CD4-positive, alpha-beta T cell (primary cell): ENCODE results near the gene TEX14. TPM values are rescaled to one million over a fixed set of nuclear protein-coding genes. Genes with fewer than 3 reads are reported as not detected.

Source experiments
- ATAC-seq: fragments of 200-7000 bp; cut with Tn5 transposase; one replicate; pipeline ENCODE4 v1.10.0; 2022; ENCODE audit warnings: mild to moderate bottlenecking; ENCODE audit not compliant: poor library complexity
- CTCF ChIA-PET: fragments of 350-600 bp; sonication (Branson Sonifier 250); formaldehyde crosslinking; loops from one replicate; lab custom pipeline; 2021; ENCODE audit warnings: antibody characterized with exemption, inconsistent platforms; lab: Charles Lee
- POLR2A ChIA-PET: fragments of 350-600 bp; sonication (Branson Sonifier 250); formaldehyde crosslinking; loops from one replicate; lab custom pipeline; 2021; ENCODE audit warnings: antibody characterized with exemption, inconsistent platforms; lab: Charles Lee
- DNase-seq, 14 experiments: peaks; one replicate each; pipeline ENCODE4 v3.0.0-alpha.2; 2013 to 2020; ENCODE audit warnings: mixed read lengths in 2 of 14
- H3K27ac ChIP-seq, 2 donors: one replicate each; pipeline versions ENCODE4 v1.5.1 to v1.7.0; 2013; ENCODE audit warnings: low read length in 2 of 2, low read depth in 1 of 2, mild to moderate bottlenecking in 1 of 2
- H3K27me3 ChIP-seq, 2 experiments: 1 replicate in 1 of 2; 2 replicates in 1 of 2; pipeline versions ENCODE4 v1.6.1 to v1.7.0; 2013; ENCODE audit warnings: low read length in 2 of 2, control low read depth in 1 of 2, mild to moderate bottlenecking in 1 of 2, moderate library complexity in 1 of 2; ENCODE audit not compliant: insufficient read depth in 2 of 2, control insufficient read depth in 1 of 2
- H3K36me3 ChIP-seq: one replicate; pipeline ENCODE4 v1.6.1; 2013; ENCODE audit warnings: low read length, control low read depth; ENCODE audit not compliant: insufficient read depth
- H3K4me1 ChIP-seq: one replicate; pipeline ENCODE4 v1.6.1; 2013; ENCODE audit warnings: low read length, control low read depth; ENCODE audit not compliant: insufficient read depth
- H3K4me3 ChIP-seq: one replicate; pipeline ENCODE4 v1.5.1; 2013; ENCODE audit warnings: mild to moderate bottlenecking, low read length, moderate library complexity
- H3K9me3 ChIP-seq, 2 experiments: 1 replicate in 1 of 2; 2 replicates in 1 of 2; pipeline versions ENCODE4 v1.6.1 to v1.7.0; 2013; ENCODE audit warnings: low read length in 2 of 2, mild to moderate bottlenecking in 2 of 2, control low read depth in 1 of 2, moderate library complexity in 1 of 2; ENCODE audit not compliant: control insufficient read depth in 1 of 2, insufficient read depth in 1 of 2
- H3K27ac Mint-ChIP-seq: one replicate; pipeline ENCODE4 v1.8.0; 2020; ENCODE audit warnings: mixed read lengths
- H3K27me3 Mint-ChIP-seq: one replicate; pipeline ENCODE4 v1.8.0; 2021; ENCODE audit warnings: mixed read lengths
- H3K36me3 Mint-ChIP-seq: one replicate; pipeline ENCODE4 v1.8.0; 2021; ENCODE audit warnings: low read depth, mixed read lengths
- H3K4me1 Mint-ChIP-seq: one replicate; pipeline ENCODE4 v1.8.0; 2021; ENCODE audit warnings: low read depth, mixed read lengths
- H3K4me3 Mint-ChIP-seq: one replicate; pipeline ENCODE4 v1.8.0; 2020; ENCODE audit warnings: mild to moderate bottlenecking, mixed read lengths
- H3K9me3 Mint-ChIP-seq: one replicate; pipeline ENCODE4 v1.8.0; 2020; ENCODE audit warnings: mixed read lengths
- CTCF ChIP-seq: fragments of 200-600 bp; IDR thresholded peaks from one replicate; pipeline ENCODE4 v1.8.0; 2022; ENCODE audit warnings: antibody characterized with exemption, mild to moderate bottlenecking
- intact Hi-C, 2 experiments: fragments of 100-400 bp; cut with DNase I in 1 of 2; cut with micrococcal nuclease in 1 of 2; formaldehyde crosslinking; loops; one replicate each; pipeline versions ENCODE4 v1.15.1 to v1.9.0; 2023 to 2025; cut with DNase I, micrococcal nuclease
- total RNA-seq, 174 experiments: library from RNA in 2 of 174; stranded (reverse) in 2 of 174; gene quantifications; one replicate each; pipeline ENCODE4 v1.2.3 and lab custom pipeline; 2021 to 2026

The TEX14 gene
- total RNA-seq, 2 experiments from 2014 or later: 0.47 to 0.66 TPM

DNA sequence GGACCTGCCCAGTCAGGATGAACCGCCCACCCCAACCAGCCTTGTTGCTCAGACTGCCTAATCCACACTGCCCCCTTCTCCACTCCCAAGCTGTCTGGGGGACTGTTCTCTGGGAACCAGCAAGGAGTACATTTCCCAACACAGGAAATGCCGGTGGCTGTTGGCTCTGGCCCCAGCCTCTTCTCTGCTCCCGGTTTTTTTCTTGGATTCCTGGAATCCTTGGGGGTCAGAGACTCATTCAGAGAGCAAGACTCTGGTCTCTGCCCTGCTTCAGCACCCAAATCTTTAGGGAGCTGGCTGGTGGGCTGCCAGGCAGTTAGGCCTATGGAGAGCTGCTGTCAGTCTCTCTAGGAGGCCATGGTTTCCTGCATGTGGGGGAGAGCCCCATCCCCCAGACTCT lies 166.6 kb downstream of the TEX14 start:
- H3K9me3 Mint-ChIP-seq: no peaks in the 10 kb centered on the region
- H3K27ac Mint-ChIP-seq: no peak overlapping the region
- intact Hi-C loops: no loop called here
- POLR2A ChIA-PET: no interaction called here
- TF ChIP-seq CTCF: no peak
- DNase-seq: no peak
- no peaks in the 10 kb centered on the region for H3K4me1 Mint-ChIP-seq
- CTCF ChIA-PET: no interaction called here
- Histone ChIP-seq H3K27ac (no peak overlapping the region), H3K4me3 (no peak overlapping the region), H3K9me3 (no peaks in the 10 kb centered on the region), H3K27me3 (no peaks in the 10 kb centered on the region), H3K4me1 (peaks cover 7% of the 10 kb centered on the region), H3K36me3 (no peaks in the 10 kb centered on the region)
- peaks cover 8% of the 10 kb centered on the region for H3K27me3 Mint-ChIP-seq
- ATAC-seq: no peak
- H3K36me3 Mint-ChIP-seq: no peaks in the 10 kb centered on the region
- no peak overlapping the region for H3K4me3 Mint-ChIP-seq

DNA sequence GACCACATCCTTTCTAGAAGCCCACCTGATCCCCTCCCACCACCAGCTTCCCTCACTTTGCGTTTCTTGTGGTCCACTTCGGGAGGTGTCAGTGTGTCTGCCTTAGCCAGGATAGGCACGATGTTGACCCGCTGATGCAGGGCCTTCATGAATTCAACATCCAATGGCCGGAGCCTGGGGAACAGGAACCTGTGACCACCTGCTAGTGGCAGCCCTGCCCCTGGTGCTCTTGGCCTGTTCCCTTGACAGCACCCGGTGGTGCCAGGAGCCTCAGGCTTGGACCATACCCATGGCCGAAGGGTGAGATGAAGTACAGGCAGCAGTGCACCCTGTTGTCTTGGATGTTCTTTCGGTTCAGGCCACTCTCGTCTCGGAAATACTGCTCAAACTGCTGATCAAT lies 170.2 kb downstream of the TEX14 start:
- DNase-seq (no peak), ATAC-seq (no peak)
- Histone ChIP-seq H3K9me3 (no peaks in the 10 kb centered on the region), H3K4me3 (no peak overlapping the region), H3K27ac (no peak overlapping the region), H3K4me1 (peaks cover 23% of the 10 kb centered on the region), H3K36me3 (no peaks in the 10 kb centered on the region), H3K27me3 (no peaks in the 10 kb centered on the region)
- intact Hi-C loops: loop anchor here in 1 of 2 experiments (5.0 kb wide), 1 partner anchor 186 kb away; no protein-coding TSS in a partner anchor
- CTCF ChIA-PET: interaction anchor here (0.6 kb wide), 1 partner anchor 35 kb away, joined by 3 read pairs; no protein-coding TSS in a partner anchor
- Mint-ChIP-seq H3K4me3 (no peak overlapping the region), H3K4me1 (peaks cover 15% of the 10 kb centered on the region), H3K9me3 (no peaks in the 10 kb centered on the region), H3K36me3 (peaks cover 13% of the 10 kb centered on the region), H3K27ac (no peak overlapping the region), H3K27me3 (no peaks in the 10 kb centered on the region)
- TF ChIP-seq CTCF: no peak
- POLR2A ChIA-PET: no interaction called here

GRCh38 chr17:58520843-58521430 lies 170.9 kb downstream of the TEX14 start:
- intact Hi-C loops: loop anchor here in 1 of 2 experiments (5.0 kb wide), 1 partner anchor 186 kb away; no protein-coding TSS in a partner anchor
- no peak for ATAC-seq
- peak in 1 of 14 experiments; percentile 50 for DNase-seq
- peaks cover 28% of the 10 kb centered on the region for H3K4me1 ChIP-seq
- CTCF ChIA-PET: no interaction called here
- no peaks in the 10 kb centered on the region for H3K27me3 Mint-ChIP-seq
- H3K4me3 ChIP-seq: no peak overlapping the region
- H3K4me1 Mint-ChIP-seq: peaks cover 22% of the 10 kb centered on the region
- no peak overlapping the region for H3K27ac ChIP-seq
- H3K36me3 ChIP-seq: no peaks in the 10 kb centered on the region
- peak overlapping the region; percentile 85 for H3K27ac Mint-ChIP-seq
- POLR2A ChIA-PET: interaction anchor here (0.6 to 0.7 kb wide), 2 partner anchors 173 to 671 kb away, joined by 3 read pairs; partner anchors contain the start of gene MRPS23
- no peaks in the 10 kb centered on the region for H3K27me3 ChIP-seq
- no peaks in the 10 kb centered on the region for H3K9me3 ChIP-seq
- H3K36me3 Mint-ChIP-seq: peaks cover 19% of the 10 kb centered on the region
- no peak for TF ChIP-seq CTCF
- H3K4me3 Mint-ChIP-seq: peak overlapping the region; percentile 54
- no peaks in the 10 kb centered on the region for H3K9me3 Mint-ChIP-seq
